IPS-18a (cell line): ENCODE measurements around the gene PCDHGB4.
"Not testable (repeated sequence)": the region's sequence is repeated elsewhere in the genome, so short reads cannot be mapped to it uniquely, and the experiment has no call there.

ENCODE experiments used
- H3K27ac ChIP-seq: one replicate; pipeline ENCODE4 v1.5.1; 2013; ENCODE audit warnings: low read length
- H3K27me3 ChIP-seq: one replicate; pipeline ENCODE4 v1.6.1; 2013; ENCODE audit warnings: mild to moderate bottlenecking, low read length; ENCODE audit not compliant: control insufficient read depth, insufficient read depth
- H3K36me3 ChIP-seq: one replicate; pipeline ENCODE4 v1.6.1; 2013; ENCODE audit warnings: low read depth, low read length; ENCODE audit not compliant: control insufficient read depth
- H3K4me1 ChIP-seq: one replicate; pipeline ENCODE4 v1.6.1; 2013; ENCODE audit warnings: low read depth, low read length; ENCODE audit not compliant: control insufficient read depth
- H3K4me3 ChIP-seq: one replicate; pipeline ENCODE4 v1.5.1; 2013; ENCODE audit warnings: low read length
- H3K9ac ChIP-seq: one replicate; pipeline ENCODE4 v1.6.1; 2013; ENCODE audit warnings: mild to moderate bottlenecking, low read length, moderate library complexity
- H3K9me3 ChIP-seq: one replicate; pipeline ENCODE4 v1.6.1; 2013; ENCODE audit warnings: low read depth, low read length; ENCODE audit not compliant: control insufficient read depth

The PCDHGB4 gene

GRCh38 chr5:141392429-141393198, 5.1 kb downstream of the PCDHGB4 start, which contains the start of gene PCDHGA8:
Gene PCDHGA8 (plus strand): TSS chr5:141392633. CDS start chr5:141392814, 181 bp downstream.
- Histone ChIP-seq H3K27me3 (no peaks in the 10 kb centered on the region), H3K4me1 (no peaks in the 10 kb centered on the region), H3K9ac (no peak within 1 kb of the TSS), H3K4me3 (no peak within 1 kb of the TSS), H3K27ac (no peak within 1 kb of the TSS), H3K36me3 (no peaks in the 10 kb centered on the region), H3K9me3 (peaks cover 34% of the 10 kb centered on the region)

- H3K9ac ChIP-seq = no peak overlapping the region
Observed at GRCh38 chr5:141393267-141393666, 5.8 kb downstream of the PCDHGB4 start.

GRCh38 chr5:141394401-141395187, 7.1 kb downstream of the PCDHGB4 start:
- H3K36me3 ChIP-seq, H3K27me3 ChIP-seq, H3K27ac ChIP-seq, H3K4me1 ChIP-seq, H3K4me3 ChIP-seq, H3K9ac ChIP-seq: not testable (repeated sequence)
- H3K9me3 ChIP-seq = peaks cover 34% of the 10 kb centered on the region

More at GRCh38 chr5:141393267-141393666, 5.8 kb downstream of the PCDHGB4 start:
- Histone ChIP-seq H3K4me3 (no peak overlapping the region), H3K36me3 (no peaks in the 10 kb centered on the region), H3K27me3 (no peaks in the 10 kb centered on the region), H3K27ac (no peak overlapping the region), H3K4me1 (no peaks in the 10 kb centered on the region), H3K9me3 (peaks cover 33% of the 10 kb centered on the region)

- H3K27ac ChIP-seq, H3K36me3 ChIP-seq, H3K27me3 ChIP-seq, H3K4me3 ChIP-seq, H3K4me1 ChIP-seq, H3K9ac ChIP-seq: not testable (repeated sequence)
- H3K9me3 ChIP-seq = peaks cover 24% of the 10 kb centered on the region
Observed at GRCh38 chr5:141397756-141398551, 10.5 kb downstream of the PCDHGB4 start, which contains the start of gene PCDHGB5. Gene PCDHGB5 (plus strand): TSS chr5:141397947. CDS start chr5:141398128, 181 bp downstream.

GRCh38 chr5:141398608-141399007, 11.1 kb downstream of the PCDHGB4 start:
- Histone ChIP-seq H3K9ac (no peak overlapping the region), H3K27ac (no peak overlapping the region), H3K27me3 (no peaks in the 10 kb centered on the region), H3K36me3 (no peaks in the 10 kb centered on the region), H3K9me3 (peaks cover 24% of the 10 kb centered on the region), H3K4me1 (no peaks in the 10 kb centered on the region), H3K4me3 (no peak overlapping the region)

GRCh38 chr5:141399555-141400258, 12.2 kb downstream of the PCDHGB4 start:
- H3K9ac ChIP-seq = no peak overlapping the region
- no peak overlapping the region for H3K27ac ChIP-seq
- no peak overlapping the region for H3K4me3 ChIP-seq
- H3K36me3 ChIP-seq = no peaks in the 10 kb centered on the region
- no peaks in the 10 kb centered on the region for H3K4me1 ChIP-seq
- peaks cover 19% of the 10 kb centered on the region for H3K9me3 ChIP-seq
- H3K27me3 ChIP-seq = no peaks in the 10 kb centered on the region

- H3K36me3 ChIP-seq = no peaks in the 10 kb centered on the region
- H3K9me3 ChIP-seq = peaks cover 14% of the 10 kb centered on the region
- no peak within 1 kb of the TSS for H3K27ac ChIP-seq
- H3K27me3 ChIP-seq = no peaks in the 10 kb centered on the region
- no peak within 1 kb of the TSS for H3K9ac ChIP-seq
- H3K4me3 ChIP-seq = no peak within 1 kb of the TSS
- no peaks in the 10 kb centered on the region for H3K4me1 ChIP-seq
Observed at GRCh38 chr5:141402553-141403243, 15.2 kb downstream of the PCDHGB4 start, which contains the start of gene PCDHGA9. Gene PCDHGA9 (plus strand): TSS chr5:141402778. CDS start chr5:141402953, 175 bp downstream.

GRCh38 chr5:141403387-141403786, 15.9 kb downstream of the PCDHGB4 start:
- Histone ChIP-seq H3K9ac (no peak overlapping the region), H3K27me3 (no peaks in the 10 kb centered on the region), H3K36me3 (no peaks in the 10 kb centered on the region), H3K4me1 (no peaks in the 10 kb centered on the region), H3K4me3 (no peak overlapping the region), H3K9me3 (peaks cover 14% of the 10 kb centered on the region), H3K27ac (no peak overlapping the region)

GRCh38 chr5:141407790-141408505, 20.4 kb downstream of the PCDHGB4 start, which contains the start of gene PCDHGB6:
Gene PCDHGB6 (plus strand): TSS chr5:141408021. CDS start chr5:141408203, 182 bp downstream.
- H3K9ac ChIP-seq = peak within 1 kb of the TSS; percentile 69
- H3K36me3 ChIP-seq, H3K9me3 ChIP-seq, H3K27ac ChIP-seq, H3K4me1 ChIP-seq: not testable (repeated sequence)
- peaks cover 11% of the 10 kb centered on the region for H3K27me3 ChIP-seq
- H3K4me3 ChIP-seq = peak within 1 kb of the TSS; percentile 71
